Thoracic aorta (tissue), 2 donors: ENCODE results near the gene ZNF425. TPM values are rescaled to one million over a fixed set of nuclear protein-coding genes. Genes with fewer than 3 reads are reported as not detected.

Source experiments
- ATAC-seq: fragments of 150-250 bp; one replicate; pipeline ENCODE4 v1.8.0; 2017; ENCODE audit warnings: low read depth; ENCODE audit not compliant: insufficient number of reproducible peaks, low FRiP score
- DNase-seq: peaks from one replicate; pipeline ENCODE4 v3.0.0-alpha.2; 2020; ENCODE audit warnings: low spot score
- H3K27ac ChIP-seq, 2 donors: fragments of 200-600 bp; sonication (generic); 1 replicate in 1 of 2; 2 replicates in 1 of 2; pipeline ENCODE4 v1.5.1; 2016; ENCODE audit warnings: mild to moderate bottlenecking in 2 of 2, moderate library complexity in 2 of 2
- H3K27me3 ChIP-seq: fragments of 200-600 bp; sonication (generic); replicated peaks from 2 replicates; pipeline ENCODE4 v1.6.0; 2016; ENCODE audit warnings: mild to moderate bottlenecking; ENCODE audit not compliant: insufficient read depth
- H3K36me3 ChIP-seq: fragments of 200-600 bp; sonication (generic); one replicate; pipeline ENCODE4 v1.5.1; 2016
- H3K4me1 ChIP-seq, 2 donors: fragments of 200-600 bp; sonication (generic); 1 replicate in 1 of 2; 2 replicates in 1 of 2; pipeline versions ENCODE4 v1.5.1 to v1.6.0; 2016; ENCODE audit warnings: low read depth in 2 of 2, mild to moderate bottlenecking in 1 of 2; ENCODE audit not compliant: control insufficient read depth in 1 of 2
- H3K4me3 ChIP-seq: fragments of 200-600 bp; sonication (generic); 2 replicates; pipeline ENCODE4 v1.5.1; 2016; ENCODE audit warnings: mild to moderate bottlenecking
- H3K9me3 ChIP-seq: fragments of 200-600 bp; sonication (generic); 2 replicates; pipeline ENCODE4 v1.5.1; 2016
- total RNA-seq, 2 donors: library from RNA; depleted of rRNA; stranded (reverse); fragments of >200 nt; gene quantifications; one replicate each; pipeline versions ENCODE4 v1.1.0 to v1.2.3, GENCODE V29; 2016
- TF ChIP-seq, protein P1 (sequence below): fragments of 200-600 bp; sonication (generic); IDR thresholded peaks from one replicate; pipeline ENCODE4 v1.5.1; 2019; ENCODE audit warnings: antibody characterized with exemption

Gene ZNF425
- total RNA-seq, 2 donors from 2014 or later, result 3.1 to 3.4 TPM

DNA sequence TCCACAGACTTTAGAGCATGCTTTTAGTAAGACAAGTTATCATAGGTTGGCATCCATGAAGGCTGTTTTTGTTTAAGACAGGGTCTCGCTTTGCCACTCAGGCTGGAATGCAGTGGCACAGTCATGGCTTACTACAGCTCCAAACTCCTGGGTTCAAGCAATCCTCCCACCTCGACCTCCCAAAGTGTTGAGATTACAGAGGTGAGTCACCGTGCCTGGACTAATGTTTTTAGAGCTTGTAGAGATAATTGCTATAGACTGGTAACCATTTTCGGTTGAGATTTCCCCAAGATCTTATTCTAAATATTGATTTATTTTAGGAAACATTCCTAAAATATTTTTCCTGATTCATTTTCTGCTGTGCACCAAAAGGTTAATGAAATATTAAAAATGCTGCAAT, 15.8 kb upstream of the ZNF425 start:
- DNase-seq, result no peak
- TF ChIP-seq, protein P1, sequence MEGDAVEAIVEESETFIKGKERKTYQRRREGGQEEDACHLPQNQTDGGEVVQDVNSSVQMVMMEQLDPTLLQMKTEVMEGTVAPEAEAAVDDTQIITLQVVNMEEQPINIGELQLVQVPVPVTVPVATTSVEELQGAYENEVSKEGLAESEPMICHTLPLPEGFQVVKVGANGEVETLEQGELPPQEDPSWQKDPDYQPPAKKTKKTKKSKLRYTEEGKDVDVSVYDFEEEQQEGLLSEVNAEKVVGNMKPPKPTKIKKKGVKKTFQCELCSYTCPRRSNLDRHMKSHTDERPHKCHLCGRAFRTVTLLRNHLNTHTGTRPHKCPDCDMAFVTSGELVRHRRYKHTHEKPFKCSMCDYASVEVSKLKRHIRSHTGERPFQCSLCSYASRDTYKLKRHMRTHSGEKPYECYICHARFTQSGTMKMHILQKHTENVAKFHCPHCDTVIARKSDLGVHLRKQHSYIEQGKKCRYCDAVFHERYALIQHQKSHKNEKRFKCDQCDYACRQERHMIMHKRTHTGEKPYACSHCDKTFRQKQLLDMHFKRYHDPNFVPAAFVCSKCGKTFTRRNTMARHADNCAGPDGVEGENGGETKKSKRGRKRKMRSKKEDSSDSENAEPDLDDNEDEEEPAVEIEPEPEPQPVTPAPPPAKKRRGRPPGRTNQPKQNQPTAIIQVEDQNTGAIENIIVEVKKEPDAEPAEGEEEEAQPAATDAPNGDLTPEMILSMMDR, result no peak
- no peaks in the 10 kb centered on the region for H3K36me3 ChIP-seq
- no peak for ATAC-seq
- no peaks in the 10 kb centered on the region for H3K4me1 ChIP-seq
- no peaks in the 10 kb centered on the region for H3K27me3 ChIP-seq
- no peak overlapping the region for H3K27ac ChIP-seq
- H3K9me3 ChIP-seq, result no peaks in the 10 kb centered on the region
- H3K4me3 ChIP-seq, result no peak overlapping the region

DNA sequence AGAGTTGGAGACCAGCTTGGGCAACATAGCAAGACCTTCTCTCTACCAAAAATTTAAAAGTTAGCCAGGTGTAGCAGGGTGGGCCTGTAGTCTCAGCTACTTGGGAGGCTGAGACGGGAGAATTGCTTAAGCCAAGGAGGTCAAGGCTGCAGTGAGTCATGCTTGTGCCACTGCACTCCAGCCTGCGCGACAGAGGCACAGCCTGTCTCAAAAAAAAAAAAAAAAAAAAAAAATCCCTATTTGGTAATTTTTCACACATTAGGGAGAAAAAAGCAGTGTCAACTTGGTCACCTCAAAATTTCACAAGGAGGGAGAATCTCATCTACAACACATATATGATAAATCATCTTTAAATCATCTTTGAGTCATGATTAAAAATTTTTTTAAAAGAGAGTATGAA, 14.7 kb upstream of the ZNF425 start:
- no peaks in the 10 kb centered on the region for H3K9me3 ChIP-seq
- H3K27me3 ChIP-seq, result no peaks in the 10 kb centered on the region
- no peaks in the 10 kb centered on the region for H3K4me1 ChIP-seq
- DNase-seq (no peak), ATAC-seq (no peak)
- TF ChIP-seq, protein P1, result no peak
- H3K27ac ChIP-seq, result no peak overlapping the region
- H3K36me3 ChIP-seq, result no peaks in the 10 kb centered on the region
- no peak overlapping the region for H3K4me3 ChIP-seq

DNA sequence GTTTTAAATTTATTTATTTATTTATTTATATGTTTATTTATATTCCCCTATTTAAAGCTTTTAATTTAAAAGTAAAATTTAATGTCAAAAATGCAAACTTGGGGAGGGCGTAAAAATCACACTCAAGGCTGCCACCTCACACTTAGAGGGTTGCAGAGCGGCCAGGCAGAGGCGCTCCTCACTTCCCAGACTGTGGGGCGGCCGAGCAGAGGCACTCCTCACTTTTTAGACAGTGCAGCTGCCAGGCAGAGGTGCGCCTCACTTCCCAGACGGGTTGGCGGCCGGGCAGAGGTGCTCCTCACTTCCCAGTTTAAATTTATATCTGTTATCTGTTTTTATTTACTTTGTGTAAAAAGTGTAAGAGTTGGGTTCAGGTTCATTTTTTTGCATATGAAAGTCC, 10.0 kb upstream of the ZNF425 start:
- no peaks in the 10 kb centered on the region for H3K4me1 ChIP-seq
- peaks cover 5% of the 10 kb centered on the region for H3K36me3 ChIP-seq
- no peaks in the 10 kb centered on the region for H3K27me3 ChIP-seq
- H3K4me3 ChIP-seq, result no peak overlapping the region
- TF ChIP-seq, protein P1, result no peak
- no peak overlapping the region for H3K27ac ChIP-seq
- ATAC-seq (no peak), DNase-seq (no peak)
- H3K9me3 ChIP-seq, result no peaks in the 10 kb centered on the region

DNA sequence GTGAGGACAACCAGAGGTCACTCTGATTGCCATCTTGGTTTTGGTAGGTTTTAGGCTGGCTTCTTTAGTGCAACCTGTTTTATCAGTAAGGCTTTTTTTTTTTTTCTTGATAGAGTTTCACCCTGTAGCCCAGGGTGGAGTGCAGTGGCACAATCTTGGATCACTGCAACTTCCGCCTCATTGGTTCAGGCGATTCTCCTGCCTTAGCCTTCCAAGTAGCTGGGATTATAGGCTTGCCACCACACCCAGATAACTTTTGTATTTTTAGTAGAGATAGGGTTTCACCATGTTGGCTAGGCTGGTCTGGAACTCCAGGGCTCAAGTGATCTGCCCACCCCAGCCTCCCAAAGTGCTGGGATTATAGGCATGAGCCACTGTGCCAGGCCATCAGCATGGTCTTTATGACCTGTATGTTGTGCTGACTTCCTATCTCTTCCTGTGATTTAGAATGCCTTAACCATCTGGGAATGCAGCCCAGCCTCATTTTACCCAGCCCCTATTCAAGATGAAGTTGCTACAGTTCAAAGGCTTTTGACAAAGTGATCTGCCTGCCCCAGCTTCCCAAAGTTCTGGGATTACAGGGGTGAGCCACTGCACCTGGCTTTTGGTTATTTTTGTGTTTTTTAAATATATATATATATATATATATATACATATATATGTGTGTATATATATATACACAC, 7.0 kb upstream of the ZNF425 start:
- DNase-seq, result no peak

DNA sequence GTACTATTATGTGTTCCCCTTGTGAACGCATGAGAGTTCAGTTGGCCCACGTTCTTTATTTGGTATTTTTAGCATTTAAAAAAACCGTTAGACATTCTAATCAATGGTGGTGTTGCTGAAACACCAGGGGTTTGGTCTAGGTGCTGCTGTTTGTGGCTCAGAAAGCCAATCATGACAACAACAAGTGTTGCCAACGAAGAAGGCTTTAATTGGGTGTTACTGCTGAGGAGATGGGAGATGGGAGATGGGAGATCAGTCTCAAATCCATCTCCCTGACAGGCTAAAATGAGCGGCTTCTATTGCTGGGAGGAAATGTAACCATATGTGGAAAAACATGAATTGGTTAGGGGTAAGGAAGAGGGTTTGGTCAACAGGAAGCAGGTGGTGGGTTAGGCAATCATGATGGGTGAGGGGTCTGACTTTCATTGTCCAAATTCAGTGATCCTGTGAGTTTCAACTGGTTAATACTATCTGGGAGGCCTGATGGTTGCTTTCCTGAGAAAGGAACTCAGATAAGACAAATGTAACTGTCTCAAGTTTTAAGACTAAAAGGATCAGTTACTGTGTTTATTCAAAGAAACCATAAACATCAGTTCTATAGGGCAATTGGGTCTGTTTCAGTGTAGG, 4.6 kb upstream of the ZNF425 start:
- TF ChIP-seq, protein P1, result no peak
- Histone ChIP-seq H3K27ac (no peak overlapping the region), H3K4me3 (no peak overlapping the region), H3K9me3 (no peaks in the 10 kb centered on the region), H3K27me3 (no peaks in the 10 kb centered on the region), H3K36me3 (peaks cover 5% of the 10 kb centered on the region), H3K4me1 (peaks cover 0 to 5% of the 10 kb centered on the region in 2 donors)
- DNase-seq, result no peak
- ATAC-seq, result no peak

More for the DNA sequence above, 7.0 kb upstream of the ZNF425 start:
- Histone ChIP-seq H3K9me3 (no peaks in the 10 kb centered on the region), H3K27me3 (no peaks in the 10 kb centered on the region), H3K36me3 (peaks cover 5% of the 10 kb centered on the region), H3K4me3 (no peak overlapping the region), H3K4me1 (no peaks in the 10 kb centered on the region), H3K27ac (no peak overlapping the region)
- no peak for ATAC-seq
- TF ChIP-seq, protein P1, result no peak
